ENCODE results near the gene PARL.

DNA sequence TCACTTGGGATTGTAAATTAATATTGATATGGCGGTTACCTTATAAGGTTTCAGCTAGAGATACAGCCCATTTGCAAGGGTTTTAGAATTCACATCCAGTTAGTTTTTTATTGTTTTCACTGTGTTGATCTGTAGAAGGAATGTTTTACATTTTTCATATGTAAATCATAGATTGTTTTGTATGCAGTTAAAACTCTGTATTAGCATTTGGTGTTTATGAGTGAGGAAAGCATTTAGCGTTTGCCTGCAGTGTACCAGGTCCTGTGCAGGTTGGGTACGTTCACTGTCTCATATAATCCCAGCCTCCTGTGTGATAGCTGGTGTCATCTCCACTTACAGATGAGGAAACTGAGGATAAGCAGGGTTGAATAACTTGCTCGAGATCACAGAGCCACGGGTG is 83.1 kb downstream of the PARL start:
- TF ChIP-seq, protein P1, sequence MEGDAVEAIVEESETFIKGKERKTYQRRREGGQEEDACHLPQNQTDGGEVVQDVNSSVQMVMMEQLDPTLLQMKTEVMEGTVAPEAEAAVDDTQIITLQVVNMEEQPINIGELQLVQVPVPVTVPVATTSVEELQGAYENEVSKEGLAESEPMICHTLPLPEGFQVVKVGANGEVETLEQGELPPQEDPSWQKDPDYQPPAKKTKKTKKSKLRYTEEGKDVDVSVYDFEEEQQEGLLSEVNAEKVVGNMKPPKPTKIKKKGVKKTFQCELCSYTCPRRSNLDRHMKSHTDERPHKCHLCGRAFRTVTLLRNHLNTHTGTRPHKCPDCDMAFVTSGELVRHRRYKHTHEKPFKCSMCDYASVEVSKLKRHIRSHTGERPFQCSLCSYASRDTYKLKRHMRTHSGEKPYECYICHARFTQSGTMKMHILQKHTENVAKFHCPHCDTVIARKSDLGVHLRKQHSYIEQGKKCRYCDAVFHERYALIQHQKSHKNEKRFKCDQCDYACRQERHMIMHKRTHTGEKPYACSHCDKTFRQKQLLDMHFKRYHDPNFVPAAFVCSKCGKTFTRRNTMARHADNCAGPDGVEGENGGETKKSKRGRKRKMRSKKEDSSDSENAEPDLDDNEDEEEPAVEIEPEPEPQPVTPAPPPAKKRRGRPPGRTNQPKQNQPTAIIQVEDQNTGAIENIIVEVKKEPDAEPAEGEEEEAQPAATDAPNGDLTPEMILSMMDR (conservative IDR thresholded peaks at IDR 0.05; ENCODE audit: low read depth, low read length) = no peak
- no peak for TF ChIP-seq EZH2 (IDR thresholded peaks at IDR 0.05; ENCODE audit: borderline replicate concordance, low read depth, low read length, poor library complexity, severe bottlenecking)
